ENCODE results near the gene RPS14. TPM values are rescaled to one million over a fixed set of nuclear protein-coding genes. Genes with fewer than 3 reads are reported as not detected.

The RPS14 gene
- polyA plus RNA-seq, 1 of the 3 experiments (the other 2 are of a cell fraction), result 10,227 TPM

DNA sequence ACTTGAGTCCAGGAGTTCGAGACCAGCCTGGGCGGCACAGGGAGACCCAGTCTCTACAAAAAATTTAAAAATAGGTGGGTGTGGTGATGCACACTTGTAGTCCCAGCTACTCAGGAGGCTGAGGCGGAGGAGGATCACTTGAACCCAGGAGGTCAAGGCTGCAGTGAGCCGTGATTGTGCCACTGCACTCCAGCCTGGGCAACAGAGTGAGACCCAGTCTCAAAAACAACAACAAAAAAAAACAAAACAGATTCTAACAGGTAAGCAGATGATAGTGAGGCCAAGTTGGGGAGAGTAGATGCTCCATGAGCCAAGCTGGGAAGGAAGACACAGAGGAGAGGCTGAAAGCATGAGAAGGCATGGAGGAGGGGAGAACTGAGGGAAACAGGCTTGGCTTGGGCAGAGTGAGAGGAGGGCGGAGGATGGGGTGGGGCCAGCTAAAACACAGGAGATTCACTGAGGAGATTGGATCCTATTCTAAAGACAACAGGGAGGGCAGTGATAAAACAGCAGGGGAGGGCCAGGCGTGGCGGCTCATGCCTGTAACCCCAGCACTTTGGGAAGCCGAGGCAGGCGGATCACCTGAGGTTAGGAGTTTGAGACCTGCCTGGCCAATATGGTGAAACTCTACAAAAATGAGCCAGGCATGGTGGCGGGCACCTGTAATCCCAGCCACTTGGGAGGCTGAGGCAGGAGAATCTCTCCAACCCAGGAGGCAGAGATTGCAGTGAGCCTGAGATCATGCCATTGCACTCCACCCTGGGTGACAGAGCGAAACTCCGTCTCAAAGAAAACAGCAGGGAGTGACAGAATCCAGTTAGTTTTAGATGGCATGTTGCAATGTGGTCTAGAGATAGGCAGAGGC is 8.4 kb downstream of the RPS14 start:
- POLR2A ChIA-PET, result no interaction called here

More for the DNA sequence above, 8.4 kb downstream of the RPS14 start:
- Histone ChIP-seq H3K9ac (no peak overlapping the region), H3K36me3 (replicated peaks in 1 of 2; ENCODE audit: control insufficient read depth in 1 of 2, insufficient read depth in 2 of 2, low read length in 1 of 2) (peaks cover 29 to 30% of the 10 kb centered on the region in 2 experiments), H3K27me3 (ENCODE audit: insufficient read depth) (no peaks in the 10 kb centered on the region), H3K27ac (ENCODE audit: low read depth in 2 of 2, low read length in 1 of 2) (no peak overlapping the region), H3K9me2 (no peaks in the 10 kb centered on the region), H2AFZ (ENCODE audit: low read depth) (no peak overlapping the region), H4K20me1 (ENCODE audit: insufficient read depth) (peaks cover 40% of the 10 kb centered on the region), H3K4me3 (ENCODE audit: low read depth in 2 of 2, low read length in 1 of 2) (no peak overlapping the region), H3K79me2 (ENCODE audit: insufficient read depth) (peaks cover 11% of the 10 kb centered on the region; the same call in 1 of the 2 replicates), H3F3A (replicated peaks; ENCODE audit: insufficient read depth) (peaks cover 53% of the 10 kb centered on the region), H3K9me3 (no peaks in the 10 kb centered on the region), H3K4me2 (no peak overlapping the region), H3K4me1 (ENCODE audit: control insufficient read depth in 1 of 2, insufficient read depth in 2 of 2, low read depth in 1 of 2, low read length in 1 of 2) (peaks cover 0 to under 1% of the 10 kb centered on the region in 2 experiments; a peak in 1 of 4 replicates)
- 91% methylated on average over 12 of the region's 12 CpGs for WGBS (ENCODE audit: low lambda C conversion rate)
- CTCF ChIA-PET, result interaction anchor here (1.2 to 2.8 kb wide), 5 partner anchors 10 to 406 kb away, joined by 3 to 8 read pairs (median 5); no protein-coding TSS in a partner anchor
- DNase-seq, result no peak
- TF ChIP-seq MAX (IDR thresholded peaks at IDR 0.05; ENCODE audit: low read depth) (no peak), CTCF (IDR thresholded peaks at IDR 0.05) (no peak), CHD2 (IDR thresholded peaks at IDR 0.05; ENCODE audit: low read length, partially characterized antibody) (no peak), MXI1 (IDR thresholded peaks at IDR 0.05; ENCODE audit: low read depth, low read length) (no peak), YY1 (IDR thresholded peaks at IDR 0.05; ENCODE audit: low read depth) (no peak), RAD21 (IDR thresholded peaks at IDR 0.05; ENCODE audit: low read length) (no peak), SIN3A (IDR thresholded peaks at IDR 0.05; ENCODE audit: borderline replicate concordance, low read depth, low read length) (no peak), RXRA (IDR thresholded peaks at IDR 0.05; ENCODE audit: borderline replicate concordance, low read depth) (no peak), GATA2 (CRISPR knock-in tag; IDR thresholded peaks at IDR 0.05) (no peak)
- TF ChIP-seq, protein P1, sequence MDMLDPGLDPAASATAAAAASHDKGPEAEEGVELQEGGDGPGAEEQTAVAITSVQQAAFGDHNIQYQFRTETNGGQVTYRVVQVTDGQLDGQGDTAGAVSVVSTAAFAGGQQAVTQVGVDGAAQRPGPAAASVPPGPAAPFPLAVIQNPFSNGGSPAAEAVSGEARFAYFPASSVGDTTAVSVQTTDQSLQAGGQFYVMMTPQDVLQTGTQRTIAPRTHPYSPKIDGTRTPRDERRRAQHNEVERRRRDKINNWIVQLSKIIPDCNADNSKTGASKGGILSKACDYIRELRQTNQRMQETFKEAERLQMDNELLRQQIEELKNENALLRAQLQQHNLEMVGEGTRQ (IDR thresholded peaks at IDR 0.05; ENCODE audit: borderline replicate concordance, low read depth, low read length), result no peak
- TF ChIP-seq, protein P2, sequence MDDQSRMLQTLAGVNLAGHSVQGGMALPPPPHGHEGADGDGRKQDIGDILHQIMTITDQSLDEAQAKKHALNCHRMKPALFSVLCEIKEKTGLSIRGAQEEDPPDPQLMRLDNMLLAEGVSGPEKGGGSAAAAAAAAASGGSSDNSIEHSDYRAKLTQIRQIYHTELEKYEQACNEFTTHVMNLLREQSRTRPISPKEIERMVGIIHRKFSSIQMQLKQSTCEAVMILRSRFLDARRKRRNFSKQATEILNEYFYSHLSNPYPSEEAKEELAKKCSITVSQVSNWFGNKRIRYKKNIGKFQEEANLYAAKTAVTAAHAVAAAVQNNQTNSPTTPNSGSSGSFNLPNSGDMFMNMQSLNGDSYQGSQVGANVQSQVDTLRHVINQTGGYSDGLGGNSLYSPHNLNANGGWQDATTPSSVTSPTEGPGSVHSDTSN (IDR thresholded peaks at IDR 0.05), result no peak

All from SK-N-SH (cell line).